Epithelial cell of proximal tubule (primary cell): ENCODE measurements around the gene BHMT. TPM values are rescaled to one million over a fixed set of nuclear protein-coding genes. Genes with fewer than 3 reads are reported as not detected.

Experiments
- DNase-seq: peaks from one replicate; pipeline ENCODE4 v3.0.0-alpha.2; 2011; ENCODE audit warnings: low read depth
- H3K4me3 ChIP-seq: 2 replicates; pipeline ENCODE4 v1.5.1; 2011; ENCODE audit warnings: low read depth, mild to moderate bottlenecking, low read length
- total RNA-seq: library from RNA; depleted of rRNA; stranded (reverse); fragments of >200 nt; gene quantifications from 2 replicates; pipeline ENCODE4 v1.2.3, GENCODE V29; 2015
- TF ChIP-seq, protein P1 (sequence below): conservative IDR thresholded peaks from 2 replicates; pipeline ENCODE4 v1.5.1; 2012; ENCODE audit warnings: low read depth, mild to moderate bottlenecking, low read length

BHMT gene
- total RNA-seq, 1 donor from 2014 or later, result 1.2 TPM

DNA sequence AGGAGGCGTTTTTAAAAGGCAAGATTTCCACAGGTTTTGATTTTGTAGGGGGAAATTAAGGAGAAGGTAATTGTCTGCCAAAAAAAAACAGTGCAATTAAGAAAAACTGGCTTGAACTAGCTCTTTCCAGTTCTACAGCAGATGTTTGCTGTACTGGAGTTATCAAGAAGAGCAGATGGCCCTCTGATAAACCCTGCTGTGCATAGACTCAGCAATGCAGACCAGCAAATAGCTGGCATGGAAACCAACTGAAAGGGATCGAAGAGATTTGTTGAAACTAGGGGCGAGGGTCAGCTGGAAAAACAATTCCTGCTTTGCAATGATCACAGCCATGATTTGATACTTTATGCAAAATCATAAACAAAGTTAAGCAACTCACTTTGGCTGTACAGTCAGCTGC lies 17.8 kb upstream of the BHMT start:
- H3K4me3 ChIP-seq, result no peak overlapping the region
- TF ChIP-seq, protein P1, sequence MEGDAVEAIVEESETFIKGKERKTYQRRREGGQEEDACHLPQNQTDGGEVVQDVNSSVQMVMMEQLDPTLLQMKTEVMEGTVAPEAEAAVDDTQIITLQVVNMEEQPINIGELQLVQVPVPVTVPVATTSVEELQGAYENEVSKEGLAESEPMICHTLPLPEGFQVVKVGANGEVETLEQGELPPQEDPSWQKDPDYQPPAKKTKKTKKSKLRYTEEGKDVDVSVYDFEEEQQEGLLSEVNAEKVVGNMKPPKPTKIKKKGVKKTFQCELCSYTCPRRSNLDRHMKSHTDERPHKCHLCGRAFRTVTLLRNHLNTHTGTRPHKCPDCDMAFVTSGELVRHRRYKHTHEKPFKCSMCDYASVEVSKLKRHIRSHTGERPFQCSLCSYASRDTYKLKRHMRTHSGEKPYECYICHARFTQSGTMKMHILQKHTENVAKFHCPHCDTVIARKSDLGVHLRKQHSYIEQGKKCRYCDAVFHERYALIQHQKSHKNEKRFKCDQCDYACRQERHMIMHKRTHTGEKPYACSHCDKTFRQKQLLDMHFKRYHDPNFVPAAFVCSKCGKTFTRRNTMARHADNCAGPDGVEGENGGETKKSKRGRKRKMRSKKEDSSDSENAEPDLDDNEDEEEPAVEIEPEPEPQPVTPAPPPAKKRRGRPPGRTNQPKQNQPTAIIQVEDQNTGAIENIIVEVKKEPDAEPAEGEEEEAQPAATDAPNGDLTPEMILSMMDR, result no peak
- DNase-seq, result no peak

DNA sequence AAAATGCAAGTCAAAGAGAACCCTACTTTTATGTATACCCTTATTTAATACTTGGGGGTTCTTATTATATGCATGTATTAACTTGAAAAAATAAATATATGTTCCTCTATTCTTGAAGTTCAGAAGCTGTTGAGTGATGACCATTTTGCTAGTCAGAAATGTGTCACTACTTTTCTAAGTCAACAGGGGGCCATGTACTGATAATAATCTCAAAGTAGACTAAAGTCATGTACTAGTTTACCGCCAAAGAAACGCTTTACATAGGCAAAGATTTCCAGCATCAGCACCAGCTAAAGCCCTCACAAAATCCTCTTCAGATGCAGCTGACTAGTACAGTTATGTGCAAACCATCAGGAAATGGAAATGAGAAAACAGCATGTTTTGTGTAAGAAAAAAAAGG lies 5.7 kb upstream of the BHMT start:
- TF ChIP-seq, protein P1, result peak; percentile 9
- DNase-seq, result no peak
- H3K4me3 ChIP-seq, result no peak overlapping the region

DNA sequence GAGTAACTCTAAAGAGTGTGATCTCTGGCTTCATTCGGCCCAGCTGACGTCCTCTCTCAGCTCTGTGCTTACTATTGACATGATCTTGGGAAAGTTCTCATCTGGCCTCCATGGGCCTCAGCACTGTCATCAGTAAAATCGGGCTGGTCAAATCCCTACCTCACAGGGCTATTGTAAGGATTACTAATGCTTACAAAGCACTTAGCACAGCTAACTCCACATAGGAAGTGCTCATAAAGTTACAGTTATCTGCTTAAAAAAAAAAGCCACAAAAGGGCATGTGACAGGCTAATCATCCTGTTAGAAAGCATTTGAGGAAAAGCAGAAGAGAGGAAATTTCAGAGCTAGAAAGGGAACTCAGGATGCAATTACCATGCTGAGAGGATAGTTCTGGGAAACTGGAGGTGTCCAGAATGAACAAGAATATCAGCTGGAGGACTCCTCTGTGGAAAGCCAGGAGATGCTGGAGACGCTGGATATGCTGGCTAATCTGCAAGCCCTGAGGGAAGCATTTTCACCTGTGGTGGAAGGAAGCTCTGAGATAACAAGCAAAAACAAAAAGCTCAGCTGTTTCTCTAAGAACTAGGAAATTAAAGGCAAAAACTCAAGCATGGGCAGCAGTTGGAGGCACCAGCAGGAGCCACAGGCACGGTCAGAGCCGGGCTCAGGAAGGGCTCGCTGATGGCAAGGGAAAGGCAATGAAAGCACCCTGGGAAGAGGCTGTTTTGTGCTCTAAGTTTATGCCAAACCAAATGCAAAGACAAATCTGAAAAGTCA lies 4.4 kb upstream of the BHMT start:
- no peak for DNase-seq
- TF ChIP-seq, protein P1, result no peak
- no peak overlapping the region for H3K4me3 ChIP-seq

DNA sequence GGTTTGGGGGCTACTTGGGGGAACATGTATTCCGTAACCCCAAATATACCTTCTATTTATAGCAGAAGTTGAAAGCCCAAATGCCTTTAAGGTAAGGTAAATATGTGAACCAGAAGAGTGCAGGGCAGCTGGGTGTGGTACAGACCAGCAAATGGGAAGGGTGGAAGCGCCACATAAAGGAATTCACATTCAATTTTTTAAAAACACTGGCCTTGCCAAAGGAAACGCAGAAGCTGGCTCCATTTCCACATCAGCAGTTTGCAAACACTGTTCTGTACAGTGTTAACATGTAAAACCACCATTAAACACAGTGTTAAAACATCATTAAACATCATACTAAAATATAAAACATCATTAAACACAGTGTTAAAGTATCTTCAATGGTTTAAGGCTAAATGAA lies 3.5 kb upstream of the BHMT start:
- no peak overlapping the region for H3K4me3 ChIP-seq
- DNase-seq, result no peak
- TF ChIP-seq, protein P1, result no peak

DNA sequence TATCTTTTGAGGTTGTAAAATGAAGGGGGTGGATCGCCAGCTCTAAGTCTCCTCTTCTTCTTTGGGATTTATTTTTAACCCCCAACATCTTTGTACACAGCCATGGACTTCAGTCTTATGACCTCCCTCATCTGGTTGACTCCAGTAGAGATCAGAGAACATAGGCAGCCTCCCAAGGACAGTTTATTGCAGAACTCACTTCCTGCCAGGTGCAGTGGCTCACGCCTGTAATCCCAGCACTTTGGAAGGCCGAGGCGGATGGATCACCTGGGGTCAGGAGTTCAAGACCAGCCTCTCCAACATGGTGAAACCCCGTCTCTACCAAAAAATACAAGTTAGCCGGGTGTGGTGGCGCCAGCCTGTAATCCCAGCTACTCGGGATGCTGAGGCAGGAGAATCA lies 2.8 kb upstream of the BHMT start:
- TF ChIP-seq, protein P1, result no peak
- no peak for DNase-seq
- no peak overlapping the region for H3K4me3 ChIP-seq

DNA sequence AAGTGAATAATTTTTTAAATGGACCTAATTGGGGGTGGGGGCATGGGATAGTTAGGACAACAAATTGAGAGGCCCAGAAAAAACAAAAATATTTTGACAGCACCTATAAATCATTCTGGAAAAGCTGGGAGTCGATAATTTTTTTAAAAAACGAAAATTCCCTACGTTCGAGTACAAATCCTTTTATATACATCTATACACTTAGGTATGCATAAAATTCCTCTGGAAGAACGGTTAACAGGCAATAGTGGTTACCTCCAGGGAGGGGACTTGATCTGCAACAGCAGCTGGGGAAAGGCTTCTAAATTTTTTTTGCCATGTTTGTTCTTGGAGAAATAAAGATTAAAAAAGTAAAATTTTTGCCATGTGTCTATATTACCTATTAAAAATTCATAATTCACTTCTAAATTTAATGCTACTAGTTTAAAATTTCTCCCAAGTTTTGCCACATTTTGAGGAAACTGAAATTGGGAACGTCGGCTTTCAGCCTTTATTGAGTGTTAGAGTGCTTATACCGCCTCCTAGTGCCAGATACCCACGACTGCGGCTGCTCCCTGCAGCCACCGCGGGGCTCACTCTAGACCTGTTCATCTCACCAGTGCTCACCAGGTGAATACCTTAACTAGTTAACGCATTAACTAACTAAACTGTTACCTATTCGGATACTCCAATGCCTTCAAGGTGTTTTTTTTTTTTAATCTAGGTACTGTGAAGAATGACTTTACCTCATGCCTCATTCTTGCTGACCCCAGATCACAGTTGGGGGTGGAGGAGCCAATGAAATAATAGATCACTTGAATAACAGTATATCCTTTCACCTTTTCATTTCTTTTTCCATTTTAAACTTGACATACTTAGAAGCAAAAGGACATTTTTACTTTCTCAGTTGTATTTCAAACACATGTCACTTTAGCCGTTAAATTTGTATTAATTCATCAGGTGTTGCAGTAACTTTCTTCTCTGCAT lies 1.8 kb upstream of the BHMT start:
- DNase-seq, result no peak
- H3K4me3 ChIP-seq, result no peak overlapping the region
- TF ChIP-seq, protein P1, result peak; percentile 86
